ENCODE data around the gene KCNMB3. TPM values are rescaled to one million over a fixed set of nuclear protein-coding genes. Genes with fewer than 3 reads are reported as not detected.

The KCNMB3 gene
- total RNA-seq, 2 experiments from 2014 or later = 0.58 to 0.70 TPM

DNA sequence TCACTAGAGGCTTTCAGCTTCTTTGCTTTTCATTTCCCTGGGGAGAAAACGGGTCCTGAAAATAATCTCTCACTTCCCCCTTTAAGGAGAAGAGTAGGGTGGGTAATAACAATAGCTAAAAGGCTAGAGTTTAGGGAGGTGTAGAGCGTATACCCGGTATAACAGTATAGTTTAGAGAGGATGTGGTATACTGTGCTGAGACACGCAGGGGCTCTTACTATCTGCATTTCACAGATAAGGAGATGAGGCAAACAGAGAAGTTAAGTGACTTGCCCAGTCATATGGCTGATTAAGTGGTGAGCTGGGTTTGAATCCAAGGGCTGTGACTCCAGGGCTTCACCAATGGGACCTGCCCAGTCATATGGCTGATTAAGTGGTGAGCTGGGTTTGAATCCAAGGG lies 15.0 kb upstream of the KCNMB3 start:
- ChIA-PET CTCF (no interaction called here), POLR2A (no interaction called here)
- intact Hi-C loops (cut with DNase I, micrococcal nuclease) = no loop called here
- Histone ChIP-seq H3K36me3 (ENCODE audit: insufficient read depth, low read length) (no peaks in the 10 kb centered on the region), H3K9me3 (ENCODE audit: control insufficient read depth in 1 of 2, insufficient read depth in 1 of 2, low read length in 2 of 2) (peaks cover 0 to 6% of the 10 kb centered on the region in 2 experiments), H3K4me3 (ENCODE audit: low read length) (no peak overlapping the region), H3K4me1 (ENCODE audit: insufficient read depth, low read length) (peaks cover 8% of the 10 kb centered on the region), H3K27me3 (ENCODE audit: control insufficient read depth in 1 of 2, insufficient read depth in 2 of 2, low read length in 2 of 2) (peaks cover 0 to 3% of the 10 kb centered on the region in 2 experiments), H3K27ac (ENCODE audit: low read depth in 1 of 2, low read length in 2 of 2) (no peak overlapping the region)
- Mint-ChIP-seq H3K36me3 (ENCODE audit: low read depth) (no peaks in the 10 kb centered on the region), H3K9me3 (no peaks in the 10 kb centered on the region), H3K27ac (no peak overlapping the region), H3K4me3 (no peak overlapping the region), H3K27me3 (peaks cover 11% of the 10 kb centered on the region), H3K4me1 (ENCODE audit: low read depth) (peaks cover 5% of the 10 kb centered on the region)
- ATAC-seq (ENCODE audit: poor library complexity) (no peak), DNase-seq (no peak)
- TF ChIP-seq, protein P1, sequence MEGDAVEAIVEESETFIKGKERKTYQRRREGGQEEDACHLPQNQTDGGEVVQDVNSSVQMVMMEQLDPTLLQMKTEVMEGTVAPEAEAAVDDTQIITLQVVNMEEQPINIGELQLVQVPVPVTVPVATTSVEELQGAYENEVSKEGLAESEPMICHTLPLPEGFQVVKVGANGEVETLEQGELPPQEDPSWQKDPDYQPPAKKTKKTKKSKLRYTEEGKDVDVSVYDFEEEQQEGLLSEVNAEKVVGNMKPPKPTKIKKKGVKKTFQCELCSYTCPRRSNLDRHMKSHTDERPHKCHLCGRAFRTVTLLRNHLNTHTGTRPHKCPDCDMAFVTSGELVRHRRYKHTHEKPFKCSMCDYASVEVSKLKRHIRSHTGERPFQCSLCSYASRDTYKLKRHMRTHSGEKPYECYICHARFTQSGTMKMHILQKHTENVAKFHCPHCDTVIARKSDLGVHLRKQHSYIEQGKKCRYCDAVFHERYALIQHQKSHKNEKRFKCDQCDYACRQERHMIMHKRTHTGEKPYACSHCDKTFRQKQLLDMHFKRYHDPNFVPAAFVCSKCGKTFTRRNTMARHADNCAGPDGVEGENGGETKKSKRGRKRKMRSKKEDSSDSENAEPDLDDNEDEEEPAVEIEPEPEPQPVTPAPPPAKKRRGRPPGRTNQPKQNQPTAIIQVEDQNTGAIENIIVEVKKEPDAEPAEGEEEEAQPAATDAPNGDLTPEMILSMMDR (IDR thresholded peaks at IDR 0.05) = no peak

DNA sequence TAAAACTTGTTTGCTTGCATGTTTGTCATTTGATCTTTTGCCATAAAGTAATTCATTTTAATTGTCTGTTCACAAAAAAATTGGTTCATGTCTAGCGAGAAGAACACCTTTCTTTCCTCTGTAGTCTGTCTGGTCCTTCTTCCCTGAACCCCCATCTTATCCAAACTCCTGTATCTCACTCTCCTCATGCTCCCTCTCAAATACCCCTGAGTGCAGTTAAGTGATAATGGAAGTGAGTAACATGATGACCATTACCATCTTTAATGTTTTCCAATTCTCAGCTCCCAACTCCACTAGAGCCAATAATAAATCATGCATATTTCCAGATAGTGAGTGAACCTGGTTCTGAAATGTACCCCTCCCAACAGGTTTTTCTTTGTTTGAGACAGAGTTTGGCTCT lies 14.2 kb upstream of the KCNMB3 start:
- POLR2A ChIA-PET = no interaction called here
- ATAC-seq (ENCODE audit: poor library complexity) (no peak), DNase-seq (no peak)
- H3K9me3 ChIP-seq (ENCODE audit: control insufficient read depth in 1 of 2, insufficient read depth in 1 of 2, low read length in 2 of 2) = peaks cover 0 to 6% of the 10 kb centered on the region in 2 experiments
- no peak overlapping the region for H3K4me3 ChIP-seq (ENCODE audit: low read length)
- Mint-ChIP-seq H3K27ac (no peak overlapping the region), H3K4me1 (ENCODE audit: low read depth) (peaks cover 12% of the 10 kb centered on the region), H3K9me3 (no peaks in the 10 kb centered on the region), H3K27me3 (peaks cover 6% of the 10 kb centered on the region), H3K36me3 (ENCODE audit: low read depth) (no peaks in the 10 kb centered on the region), H3K4me3 (no peak overlapping the region)
- intact Hi-C loops (cut with DNase I, micrococcal nuclease) = no loop called here
- CTCF ChIA-PET = no interaction called here
- H3K4me1 ChIP-seq (ENCODE audit: insufficient read depth, low read length) = peaks cover 12% of the 10 kb centered on the region
- peaks cover 0 to 3% of the 10 kb centered on the region in 2 experiments for H3K27me3 ChIP-seq (ENCODE audit: control insufficient read depth in 1 of 2, insufficient read depth in 2 of 2, low read length in 2 of 2)
- no peaks in the 10 kb centered on the region for H3K36me3 ChIP-seq (ENCODE audit: insufficient read depth, low read length)
- TF ChIP-seq, protein P1 (IDR thresholded peaks at IDR 0.05) = no peak
- H3K27ac ChIP-seq (ENCODE audit: low read depth in 1 of 2, low read length in 2 of 2) = no peak overlapping the region

DNA sequence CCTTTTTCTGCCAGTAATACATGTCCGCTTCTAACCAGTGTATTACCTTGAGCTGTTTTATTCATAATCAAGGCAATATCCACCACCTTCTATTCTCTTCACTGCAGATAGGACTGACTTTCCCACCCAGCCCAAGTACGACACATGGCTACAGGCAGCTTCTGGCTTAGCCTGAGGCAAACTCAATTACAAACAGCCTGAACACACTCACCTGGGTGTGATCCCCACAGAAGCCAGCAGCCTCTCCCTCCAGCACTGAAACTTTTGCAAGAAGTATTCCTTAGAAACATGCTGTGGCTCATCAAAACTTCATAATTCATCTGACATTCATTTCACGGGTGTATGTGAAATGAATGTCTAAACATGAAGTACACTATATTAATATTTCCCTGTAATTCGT lies 13.5 kb upstream of the KCNMB3 start:
- peaks cover 0 to 3% of the 10 kb centered on the region in 2 experiments for H3K27me3 ChIP-seq (ENCODE audit: control insufficient read depth in 1 of 2, insufficient read depth in 2 of 2, low read length in 2 of 2)
- no peaks in the 10 kb centered on the region for H3K36me3 ChIP-seq (ENCODE audit: insufficient read depth, low read length)
- intact Hi-C loops (cut with DNase I, micrococcal nuclease) = no loop called here
- no peak overlapping the region for H3K4me3 Mint-ChIP-seq
- peaks cover 4 to 6% of the 10 kb centered on the region in 2 experiments for H3K9me3 ChIP-seq (ENCODE audit: control insufficient read depth in 1 of 2, insufficient read depth in 1 of 2, low read length in 2 of 2)
- DNase-seq (no peak), ATAC-seq (ENCODE audit: poor library complexity) (no peak)
- H3K4me3 ChIP-seq (ENCODE audit: low read length) = no peak overlapping the region
- H3K4me1 Mint-ChIP-seq (ENCODE audit: low read depth) = peaks cover 12% of the 10 kb centered on the region
- ChIA-PET POLR2A (no interaction called here), CTCF (no interaction called here)
- TF ChIP-seq, protein P1 (IDR thresholded peaks at IDR 0.05) = no peak
- no peaks in the 10 kb centered on the region for H3K36me3 Mint-ChIP-seq (ENCODE audit: low read depth)
- peaks cover 6% of the 10 kb centered on the region for H3K27me3 Mint-ChIP-seq
- H3K4me1 ChIP-seq (ENCODE audit: insufficient read depth, low read length) = peaks cover 12% of the 10 kb centered on the region
- no peak overlapping the region for H3K27ac Mint-ChIP-seq
- H3K9me3 Mint-ChIP-seq = no peaks in the 10 kb centered on the region
- H3K27ac ChIP-seq (ENCODE audit: low read depth in 1 of 2, low read length in 2 of 2) = no peak overlapping the region
